Lung (tissue), 12 donors: ENCODE results near the gene FGFR2. TPM values are rescaled to one million over a fixed set of nuclear protein-coding genes. Genes with fewer than 3 reads are reported as not detected.
A peak's percentile ranks its signal among the peaks of the same experiment; 100 is the strongest.

Source experiments
- ATAC-seq: fragments of 200-7000 bp; cut with Tn5 transposase; one replicate; pipeline ENCODE4 v1.9.1; 2020; ENCODE audit warnings: moderate number of reproducible peaks; ENCODE audit not compliant: insufficient read depth, low FRiP score
- DNase-seq, 3 donors: peaks; one replicate each; pipeline ENCODE4 v3.0.0-alpha.2; 2013 to 2017
- H3K27ac ChIP-seq, 2 donors: one replicate each; pipeline ENCODE4 v1.5.1; 2013; ENCODE audit warnings: mild to moderate bottlenecking in 2 of 2, moderate library complexity in 2 of 2, control low read depth in 1 of 2, inconsistent platforms in 1 of 2, low read depth in 1 of 2, low read length in 1 of 2
- H3K27me3 ChIP-seq, 3 donors: one replicate each; pipeline ENCODE4 v1.5.1; 2013; ENCODE audit warnings: low read length in 2 of 3; ENCODE audit not compliant: control insufficient read depth in 3 of 3, insufficient read depth in 3 of 3
- H3K36me3 ChIP-seq, 4 donors: one replicate each; pipeline ENCODE4 v1.5.1; 2013; ENCODE audit warnings: low read length in 4 of 4, mild to moderate bottlenecking in 1 of 4, moderate library complexity in 1 of 4; ENCODE audit not compliant: control insufficient read depth in 4 of 4, insufficient read depth in 4 of 4
- H3K4me1 ChIP-seq, 5 donors: one replicate each; pipeline ENCODE4 v1.5.1; 2013; ENCODE audit warnings: low read length in 5 of 5, mild to moderate bottlenecking in 2 of 5, moderate library complexity in 1 of 5; ENCODE audit not compliant: control insufficient read depth in 5 of 5, insufficient read depth in 5 of 5
- H3K4me3 ChIP-seq: one replicate; pipeline ENCODE4 v1.5.1; 2013; ENCODE audit warnings: mild to moderate bottlenecking, control low read depth, moderate library complexity
- H3K9ac ChIP-seq, 2 donors: one replicate each; pipeline ENCODE4 v1.5.1; 2013; ENCODE audit warnings: low read length in 2 of 2, control low read depth in 1 of 2; ENCODE audit not compliant: insufficient read depth in 1 of 2
- H3K9me3 ChIP-seq, 4 donors: one replicate each; pipeline ENCODE4 v1.5.1; 2013; ENCODE audit warnings: low read length in 3 of 4, mild to moderate bottlenecking in 1 of 4, moderate library complexity in 1 of 4; ENCODE audit not compliant: control insufficient read depth in 4 of 4, insufficient read depth in 3 of 4
- WGBS, 2 donors: extraction: QIAGEN DNeasy Blood & Tissue Kit; methylation state at CpG; one replicate each; pipeline ENCODE4 v1.1.7; 2013; 5-methylcytosine and 5-hydroxymethylcytosine counted together
- polyA plus RNA-seq, 2 donors: library from polyadenylated mRNA; stranded (reverse); fragments of 200-250 nt; gene quantifications; one replicate each; pipeline ENCODE4 v1.2.1, GENCODE V29; 2013
- total RNA-seq, 2 donors: library from RNA; depleted of rRNA in 1 of 2; stranded (reverse); fragments of >200 nt in 1 of 2; gene quantifications; one replicate each; pipeline ENCODE4 v1.2.1, GENCODE V29; 2014 to 2021
- TF ChIP-seq, protein P1 (sequence below): IDR thresholded peaks from 2 replicates; pipeline ENCODE4 v1.5.1; 2012; ENCODE audit warnings: mild to moderate bottlenecking; ENCODE audit errors: control extremely low read depth, extremely low read depth
- donor health status: control.
- donor health status: control.
- donor health status: Bipolar disorder and iron deficiency.
- donor health status: healthy.
- donor health status: DM: yes; HTN: yes; CAD: no.

Gene FGFR2
- total and polyA plus RNA-seq, 4 donors, result 11.4 to 230 (median 41.7) TPM

DNA sequence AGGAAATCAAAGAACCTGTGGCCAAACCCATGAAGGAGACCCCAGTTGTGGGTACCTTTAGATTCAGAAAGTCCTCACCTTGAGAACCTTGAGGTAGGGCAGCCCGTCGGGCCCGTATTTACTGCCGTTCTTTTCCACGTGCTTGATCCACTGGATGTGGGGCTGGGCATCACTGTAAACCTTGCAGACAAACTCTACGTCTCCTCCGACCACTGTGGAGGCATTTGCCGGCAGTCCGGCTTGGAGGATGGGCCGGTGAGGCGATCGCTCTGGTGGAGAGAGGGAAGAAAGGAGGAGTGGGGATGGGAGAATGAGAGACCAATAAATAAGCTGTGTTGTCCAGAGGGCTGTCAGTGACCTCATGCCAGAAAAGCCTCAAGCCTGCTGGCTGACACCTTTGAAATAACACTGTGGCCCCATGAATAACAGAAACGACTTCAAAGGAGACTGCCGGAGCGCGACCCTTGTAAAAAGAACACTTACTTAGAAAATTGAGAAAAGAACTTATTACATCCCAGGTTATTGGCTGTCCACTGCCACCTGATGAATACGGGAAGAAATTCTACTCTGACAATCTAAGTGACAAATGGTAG is 78.2 kb downstream of the FGFR2 start:
- no peaks in the 10 kb centered on the region for H3K9me3 ChIP-seq
- H3K27me3 ChIP-seq, result no peaks in the 10 kb centered on the region
- DNase-seq, result peak in 2 of 3 donors; percentile 27 to 35
- no peak for ATAC-seq
- H3K4me1 ChIP-seq, result peaks cover 0 to 21% (median 7%) of the 10 kb centered on the region in 5 donors
- no peak overlapping the region for H3K4me3 ChIP-seq
- H3K36me3 ChIP-seq, result peaks cover 0 to 24% (median 9%) of the 10 kb centered on the region in 4 donors
- WGBS, 2 donors, result 83 to 85% methylated on average over 17 of the region's 17 CpGs
- TF ChIP-seq, protein P1, sequence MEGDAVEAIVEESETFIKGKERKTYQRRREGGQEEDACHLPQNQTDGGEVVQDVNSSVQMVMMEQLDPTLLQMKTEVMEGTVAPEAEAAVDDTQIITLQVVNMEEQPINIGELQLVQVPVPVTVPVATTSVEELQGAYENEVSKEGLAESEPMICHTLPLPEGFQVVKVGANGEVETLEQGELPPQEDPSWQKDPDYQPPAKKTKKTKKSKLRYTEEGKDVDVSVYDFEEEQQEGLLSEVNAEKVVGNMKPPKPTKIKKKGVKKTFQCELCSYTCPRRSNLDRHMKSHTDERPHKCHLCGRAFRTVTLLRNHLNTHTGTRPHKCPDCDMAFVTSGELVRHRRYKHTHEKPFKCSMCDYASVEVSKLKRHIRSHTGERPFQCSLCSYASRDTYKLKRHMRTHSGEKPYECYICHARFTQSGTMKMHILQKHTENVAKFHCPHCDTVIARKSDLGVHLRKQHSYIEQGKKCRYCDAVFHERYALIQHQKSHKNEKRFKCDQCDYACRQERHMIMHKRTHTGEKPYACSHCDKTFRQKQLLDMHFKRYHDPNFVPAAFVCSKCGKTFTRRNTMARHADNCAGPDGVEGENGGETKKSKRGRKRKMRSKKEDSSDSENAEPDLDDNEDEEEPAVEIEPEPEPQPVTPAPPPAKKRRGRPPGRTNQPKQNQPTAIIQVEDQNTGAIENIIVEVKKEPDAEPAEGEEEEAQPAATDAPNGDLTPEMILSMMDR, result no peak
- no peak overlapping the region for H3K9ac ChIP-seq
- no peak overlapping the region for H3K27ac ChIP-seq

DNA sequence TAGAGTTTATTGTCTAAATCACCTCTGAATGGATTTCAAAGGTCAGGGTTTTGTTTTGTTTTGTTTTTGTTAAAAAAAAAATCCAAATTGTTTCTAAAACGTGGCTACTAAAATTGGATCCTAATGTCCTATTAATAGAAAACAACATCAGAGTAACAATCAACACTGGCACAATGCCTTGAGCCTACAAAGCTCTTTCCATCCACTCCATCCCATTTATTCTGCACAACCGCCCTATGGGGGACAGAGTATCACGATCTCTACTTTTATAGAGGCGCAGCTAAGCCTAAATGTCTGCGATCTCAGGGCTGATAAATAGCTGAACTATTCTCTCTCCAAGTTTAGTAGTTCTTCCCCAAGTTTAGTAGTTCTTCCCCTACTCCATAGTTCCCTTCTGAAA is 78.8 kb downstream of the FGFR2 start:
- no peak for ATAC-seq
- Histone ChIP-seq H3K4me1 (peaks cover 0 to 15% (median 6%) of the 10 kb centered on the region in 5 donors), H3K27ac (no peak overlapping the region), H3K36me3 (peaks cover 0 to 24% (median 12%) of the 10 kb centered on the region in 4 donors), H3K4me3 (no peak overlapping the region), H3K9ac (no peak overlapping the region), H3K9me3 (no peaks in the 10 kb centered on the region), H3K27me3 (no peaks in the 10 kb centered on the region)
- TF ChIP-seq, protein P1, result no peak
- WGBS, 2 donors, result 61 to 71% methylated on average over 5 of the region's 5 CpGs
- no peak for DNase-seq

DNA sequence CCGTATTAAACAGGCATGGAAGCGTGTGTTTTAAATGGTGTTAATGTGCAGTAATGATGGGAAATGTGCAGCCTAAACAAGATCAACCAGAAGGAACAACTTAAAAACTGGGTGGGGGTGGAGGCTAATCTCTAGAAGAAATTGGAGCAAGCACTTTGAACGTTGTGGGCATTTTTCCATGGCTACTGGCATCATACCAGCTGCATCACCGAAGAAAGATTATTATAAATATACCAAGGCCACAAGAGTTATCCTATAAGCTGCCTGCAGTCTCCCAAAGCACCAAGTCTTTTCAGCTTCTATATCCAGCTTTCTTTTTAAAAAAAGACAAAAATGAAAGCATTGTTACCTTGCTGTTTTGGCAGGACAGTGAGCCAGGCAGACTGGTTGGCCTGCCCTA is 79.9 kb downstream of the FGFR2 start:
- TF ChIP-seq, protein P1, result no peak
- ATAC-seq (no peak), DNase-seq (no peak)
- no peaks in the 10 kb centered on the region for H3K27me3 ChIP-seq
- H3K36me3 ChIP-seq, result peaks cover 0 to 30% (median 12%) of the 10 kb centered on the region in 4 donors
- H3K4me3 ChIP-seq, result no peak overlapping the region
- H3K4me1 ChIP-seq, result peaks cover 0 to 6% (median 1%) of the 10 kb centered on the region in 5 donors
- H3K27ac ChIP-seq, result no peak overlapping the region
- H3K9ac ChIP-seq, result no peak overlapping the region
- WGBS, 2 donors, result 68 to 78% methylated on average over 4 of the region's 4 CpGs
- no peaks in the 10 kb centered on the region for H3K9me3 ChIP-seq
